Prostate gland (tissue), 2 donors: ENCODE results near the gene GLRX5. TPM values are rescaled to one million over a fixed set of nuclear protein-coding genes. Genes with fewer than 3 reads are reported as not detected.

ENCODE experiments used
- DNase-seq: peaks from one replicate; pipeline ENCODE4 v3.0.0-alpha.2; 2019; ENCODE audit warnings: low spot score
- H3K27ac ChIP-seq, 2 donors: fragments of 200-600 bp; sonication (generic); 2 replicates each; pipeline ENCODE4 v1.5.1; 2017 to 2019
- H3K27me3 ChIP-seq: fragments of 200-600 bp; sonication (generic); replicated peaks from 2 replicates; pipeline ENCODE4 v1.5.1; 2019; ENCODE audit not compliant: insufficient read depth
- H3K36me3 ChIP-seq, 2 donors: fragments of 200-600 bp; sonication (generic); 1 replicate in 1 of 2; 2 replicates in 1 of 2; pipeline versions ENCODE4 v1.5.1 to v1.8.1; 2017 to 2019
- H3K4me1 ChIP-seq: fragments of 200-600 bp; sonication (generic); replicated peaks from 2 replicates; pipeline ENCODE4 v1.5.1; 2019
- H3K4me3 ChIP-seq, 2 donors: fragments of 200-600 bp; sonication (generic); 2 replicates each; pipeline ENCODE4 v1.5.1; 2017 to 2019
- H3K9me3 ChIP-seq: fragments of 200-600 bp; sonication (generic); 2 replicates; pipeline ENCODE4 v1.5.1; 2017
- POLR2A ChIP-seq: fragments of 450-650 bp; IDR thresholded peaks from one replicate; pipeline ENCODE4 v1.6.1; 2016; ENCODE audit warnings: antibody characterized with exemption, mild to moderate bottlenecking
- POLR2AphosphoS5 ChIP-seq: sonication (generic); formaldehyde crosslinking; IDR thresholded peaks from one replicate; pipeline ENCODE4 v1.6.1; 2017; ENCODE audit warnings: antibody characterized with exemption
- whole genome bisulfite sequencing: methylation state at CpG from one replicate; pipeline ENCODE4 v1.1.5; 2018; 5-methylcytosine and 5-hydroxymethylcytosine counted together
- intact Hi-C: fragments of 100-400 bp; cut with DNase I; formaldehyde crosslinking; loops from one replicate; pipeline ENCODE4 v1.14.2; 2022
- total RNA-seq, 2 donors: library from RNA; depleted of rRNA; stranded (reverse); fragments of >200 nt; gene quantifications; one replicate each; pipeline ENCODE4 v1.1.0, GENCODE V29; 2016
- TF ChIP-seq, protein P1 (sequence below), 4 experiments: fragments of 200-600 bp in 2 of 4; fragments of 450-650 bp in 2 of 4; sonication (generic) in 2 of 4; IDR thresholded peaks; 1 replicate in 3 of 4; 2 replicates in 1 of 4; pipeline ENCODE4 v1.5.1; 2016 to 2019; ENCODE audit warnings: antibody characterized with exemption in 4 of 4, mild to moderate bottlenecking in 2 of 4, moderate library complexity in 2 of 4

Gene GLRX5
- total RNA-seq, 2 donors from 2014 or later = 56.2 to 93.0 TPM

DNA sequence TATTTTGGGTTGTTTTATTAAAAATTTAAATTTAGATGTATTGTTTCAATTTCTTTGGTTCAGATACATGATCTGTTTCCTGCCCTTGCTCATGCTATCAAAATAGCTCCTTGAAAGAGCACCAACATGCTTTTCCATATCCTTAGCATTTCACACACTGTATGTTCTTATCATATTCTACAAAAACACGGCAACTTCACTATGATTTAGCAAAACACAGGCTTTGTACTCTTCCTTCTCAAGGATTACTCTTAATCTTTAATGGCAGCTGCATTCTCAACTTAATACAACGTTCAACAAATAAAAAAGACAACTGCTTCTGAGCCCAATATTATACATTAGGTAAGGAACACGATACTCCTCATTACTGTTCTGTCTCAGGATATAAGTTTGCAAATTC, 2.9 kb upstream of the GLRX5 start:
- 41% methylated on average over 3 of the region's 3 CpGs for whole genome bisulfite sequencing
- Histone ChIP-seq H3K36me3 (no peaks in the 10 kb centered on the region), H3K4me1 (peaks cover 8% of the 10 kb centered on the region), H3K9me3 (no peaks in the 10 kb centered on the region), H3K27me3 (no peaks in the 10 kb centered on the region), H3K27ac (no peak overlapping the region), H3K4me3 (no peak overlapping the region)
- intact Hi-C loops = loop anchor here (10.0 kb wide), 1 partner anchor 833 kb away; the partner anchor contains the start of genes ATG2B and GSKIP
- no peak for TF ChIP-seq POLR2A
- TF ChIP-seq POLR2AphosphoS5 = no peak
- TF ChIP-seq, protein P1, sequence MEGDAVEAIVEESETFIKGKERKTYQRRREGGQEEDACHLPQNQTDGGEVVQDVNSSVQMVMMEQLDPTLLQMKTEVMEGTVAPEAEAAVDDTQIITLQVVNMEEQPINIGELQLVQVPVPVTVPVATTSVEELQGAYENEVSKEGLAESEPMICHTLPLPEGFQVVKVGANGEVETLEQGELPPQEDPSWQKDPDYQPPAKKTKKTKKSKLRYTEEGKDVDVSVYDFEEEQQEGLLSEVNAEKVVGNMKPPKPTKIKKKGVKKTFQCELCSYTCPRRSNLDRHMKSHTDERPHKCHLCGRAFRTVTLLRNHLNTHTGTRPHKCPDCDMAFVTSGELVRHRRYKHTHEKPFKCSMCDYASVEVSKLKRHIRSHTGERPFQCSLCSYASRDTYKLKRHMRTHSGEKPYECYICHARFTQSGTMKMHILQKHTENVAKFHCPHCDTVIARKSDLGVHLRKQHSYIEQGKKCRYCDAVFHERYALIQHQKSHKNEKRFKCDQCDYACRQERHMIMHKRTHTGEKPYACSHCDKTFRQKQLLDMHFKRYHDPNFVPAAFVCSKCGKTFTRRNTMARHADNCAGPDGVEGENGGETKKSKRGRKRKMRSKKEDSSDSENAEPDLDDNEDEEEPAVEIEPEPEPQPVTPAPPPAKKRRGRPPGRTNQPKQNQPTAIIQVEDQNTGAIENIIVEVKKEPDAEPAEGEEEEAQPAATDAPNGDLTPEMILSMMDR (IDR thresholded peaks at IDR 0.05) = no peak
- no peak for DNase-seq

DNA sequence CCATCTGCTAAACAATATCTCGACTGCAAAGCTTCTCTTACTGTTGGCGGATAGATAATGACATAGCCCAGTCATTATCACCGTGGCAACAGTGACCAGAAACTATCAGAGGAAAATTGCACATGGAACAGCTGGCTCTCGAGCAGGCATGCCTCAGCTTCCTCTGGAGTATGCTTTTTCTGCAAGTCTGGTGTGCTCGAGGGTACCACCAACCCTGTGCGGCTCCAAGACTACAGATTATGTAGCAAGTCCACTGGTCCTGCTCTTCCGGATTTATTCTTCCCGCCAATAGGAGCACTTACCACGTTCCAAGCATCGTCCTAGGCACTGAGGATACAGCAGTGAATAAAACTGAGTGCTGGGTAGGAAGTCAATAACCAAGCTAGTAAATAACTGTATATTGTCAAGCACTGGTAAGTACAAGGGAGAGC, 1.4 kb upstream of the GLRX5 start:
- intact Hi-C loops = loop anchor here (10.0 kb wide), 1 partner anchor 831 kb away; the partner anchor contains the start of genes ATG2B and GSKIP
- Histone ChIP-seq H3K27ac (no peak overlapping the region), H3K36me3 (no peaks in the 10 kb centered on the region), H3K4me1 (peaks cover 11% of the 10 kb centered on the region), H3K27me3 (no peaks in the 10 kb centered on the region), H3K4me3 (peak overlapping the region; percentile 90 to 93), H3K9me3 (no peaks in the 10 kb centered on the region)
- no peak for DNase-seq
- TF ChIP-seq POLR2A (no peak), POLR2AphosphoS5 (no peak)
- TF ChIP-seq, protein P1 (IDR thresholded peaks at IDR 0.05) = no peak
- WGBS = 7% methylated on average over 10 of the region's 10 CpGs

- H3K9me3 ChIP-seq = no peaks in the 10 kb centered on the region
- peak overlapping the region; percentile 90 to 93 for H3K4me3 ChIP-seq
- WGBS = 2% methylated on average over 18 of the region's 18 CpGs
- no peak for TF ChIP-seq POLR2AphosphoS5
- TF ChIP-seq, protein P1 (IDR thresholded peaks at IDR 0.05) = no peak
- TF ChIP-seq POLR2A = no peak
- peak overlapping the region; percentile 79 to 82 for H3K27ac ChIP-seq
- no peaks in the 10 kb centered on the region for H3K36me3 ChIP-seq
- no peak for DNase-seq
- H3K4me1 ChIP-seq = peaks cover 11% of the 10 kb centered on the region
- no peaks in the 10 kb centered on the region for H3K27me3 ChIP-seq
- intact Hi-C loops = loop anchor here (10.0 kb wide), 1 partner anchor 831 kb away; the partner anchor contains the start of genes ATG2B and GSKIP
These were observed 1.0 kb upstream of the GLRX5 start for GRCh38 chr14:95533822-95534221.

- TF ChIP-seq, protein P1 (IDR thresholded peaks at IDR 0.05) = no peak
- no peak for TF ChIP-seq POLR2A
- TF ChIP-seq POLR2AphosphoS5 = no peak
- Histone ChIP-seq H3K27ac (peak overlapping the region in 1 of 2 donors; percentile 33), H3K9me3 (no peaks in the 10 kb centered on the region), H3K36me3 (no peaks in the 10 kb centered on the region), H3K4me3 (peak overlapping the region; percentile 90 to 93), H3K27me3 (no peaks in the 10 kb centered on the region), H3K4me1 (peaks cover 11% of the 10 kb centered on the region)
- intact Hi-C loops = loop anchor here (10.0 kb wide), 1 partner anchor 829 kb away; the partner anchor contains the start of genes ATG2B and GSKIP
- WGBS = 2% methylated on average over 46 of the region's 52 CpGs
- no peak for DNase-seq
These were observed 574 bp downstream of the GLRX5 start for GRCh38 chr14:95535226-95536021.
